Type B pancreatic cell (in vitro differentiated cells): ENCODE measurements around the gene UQCR11. TPM values are rescaled to one million over a fixed set of nuclear protein-coding genes. Genes with fewer than 3 reads are reported as not detected.

ENCODE experiments used
- DNase-seq: peaks from one replicate; pipeline ENCODE4 v3.0.0; 2021; ENCODE audit warnings: mixed read lengths; ENCODE audit not compliant: unreplicated experiment; ENCODE audit errors: extremely low spot score
- H3K27ac Mint-ChIP-seq: 2 replicates; pipeline ENCODE4 v1.8.0; 2021; ENCODE audit warnings: mild to moderate bottlenecking, mixed read lengths
- H3K27me3 Mint-ChIP-seq: 2 replicates; pipeline ENCODE4 v1.8.0; 2021; ENCODE audit warnings: mixed read lengths
- H3K36me3 Mint-ChIP-seq: 2 replicates; pipeline ENCODE4 v1.8.0; 2021; ENCODE audit warnings: mixed read lengths
- H3K4me1 Mint-ChIP-seq: one replicate; pipeline ENCODE4 v1.8.0; 2021; ENCODE audit warnings: mixed read lengths; ENCODE audit not compliant: unreplicated experiment
- H3K4me3 Mint-ChIP-seq: 2 replicates; pipeline ENCODE4 v1.8.0; 2021; ENCODE audit warnings: mild to moderate bottlenecking, mixed read lengths
- H3K9me3 Mint-ChIP-seq: 2 replicates; pipeline ENCODE4 v1.8.0; 2021; ENCODE audit warnings: mixed read lengths
- CTCF ChIP-seq: fragments of 200-600 bp; sonication (generic); conservative IDR thresholded peaks from 2 replicates; pipeline ENCODE4 v1.5.0; 2021; ENCODE audit warnings: antibody characterized with exemption, mild to moderate bottlenecking
- total RNA-seq: library from RNA; stranded (reverse); gene quantifications from 2 replicates; pipeline ENCODE4 v1.2.1, GENCODE V29; 2021; ENCODE audit warnings: low replicate concordance

The UQCR11 gene
- total RNA-seq, 1 donor from 2014 or later: 191 TPM

- no peak for TF ChIP-seq CTCF
- DNase-seq: no peak
- Mint-ChIP-seq H3K27ac (no peak overlapping the region), H3K9me3 (no peaks in the 10 kb centered on the region), H3K27me3 (no peaks in the 10 kb centered on the region), H3K4me1 (no peaks in the 10 kb centered on the region), H3K36me3 (peaks cover 12% of the 10 kb centered on the region), H3K4me3 (no peak overlapping the region)
Measured at GRCh38 chr19:1616396-1616795, 11.1 kb upstream of the UQCR11 start.

DNA sequence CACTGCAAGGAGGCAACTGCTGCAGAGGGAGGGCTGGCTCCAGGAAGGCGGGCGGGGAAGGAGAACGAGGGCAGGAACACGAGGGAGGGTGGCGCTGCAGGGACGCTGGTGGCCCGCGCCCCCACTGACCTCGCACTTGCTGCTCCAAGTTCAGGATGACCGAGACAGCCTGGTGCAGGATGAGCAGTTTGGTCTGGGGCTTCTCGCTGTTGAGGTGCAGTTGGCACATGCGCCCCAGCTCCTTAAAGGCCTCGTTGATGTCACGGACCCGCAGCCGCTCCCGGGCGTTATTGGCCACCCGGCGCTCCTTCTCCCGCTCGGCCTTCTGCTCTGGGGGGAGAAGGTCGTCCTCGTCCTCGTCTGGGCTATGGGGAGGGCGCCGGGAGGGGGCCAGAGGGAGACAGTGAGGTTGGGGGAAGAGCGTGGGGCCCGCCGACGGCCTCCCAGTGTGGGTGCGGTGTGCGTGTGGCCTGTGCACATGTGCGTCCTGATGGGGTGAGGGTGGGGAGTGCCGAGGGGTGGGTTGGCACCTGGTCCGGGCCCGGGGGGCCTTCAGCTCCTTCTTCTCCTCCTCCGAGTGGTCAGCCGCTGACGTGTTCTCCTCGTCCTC is 10.0 kb upstream of the UQCR11 start:
- Mint-ChIP-seq H3K36me3 (peaks cover 12% of the 10 kb centered on the region), H3K27ac (no peak overlapping the region), H3K4me3 (no peak overlapping the region), H3K9me3 (no peaks in the 10 kb centered on the region), H3K27me3 (no peaks in the 10 kb centered on the region), H3K4me1 (no peaks in the 10 kb centered on the region)
- DNase-seq: no peak
- no peak for TF ChIP-seq CTCF

GRCh38 chr19:1613808-1614570 is 8.7 kb upstream of the UQCR11 start:
- no peaks in the 10 kb centered on the region for H3K27me3 Mint-ChIP-seq
- no peak for DNase-seq
- H3K27ac Mint-ChIP-seq: no peak overlapping the region
- no peaks in the 10 kb centered on the region for H3K4me1 Mint-ChIP-seq
- no peak overlapping the region for H3K4me3 Mint-ChIP-seq
- TF ChIP-seq CTCF: no peak
- peaks cover 12% of the 10 kb centered on the region for H3K36me3 Mint-ChIP-seq
- H3K9me3 Mint-ChIP-seq: no peaks in the 10 kb centered on the region

DNA sequence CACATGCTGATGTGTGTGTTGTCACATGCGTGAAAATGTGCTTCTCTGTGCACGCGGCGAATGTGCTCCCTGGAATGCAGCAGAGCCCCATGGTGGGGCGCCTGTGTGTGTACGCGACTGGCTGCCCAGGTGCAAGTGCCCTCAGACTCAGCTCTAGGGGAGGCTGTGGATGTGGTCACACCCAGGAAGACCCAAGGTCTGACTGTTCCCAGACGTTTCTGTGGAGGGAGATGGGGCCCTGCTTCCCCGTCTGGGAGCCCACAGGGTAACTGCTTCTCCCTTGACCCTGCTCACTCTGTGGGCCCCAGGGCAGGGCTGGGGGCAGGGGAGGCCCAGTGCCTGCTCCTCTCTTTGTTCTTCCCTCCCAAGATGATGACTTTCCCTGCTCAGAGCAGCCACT is 7.9 kb upstream of the UQCR11 start:
- no peak for DNase-seq
- TF ChIP-seq CTCF: no peak
- Mint-ChIP-seq H3K4me3 (no peak overlapping the region), H3K9me3 (no peaks in the 10 kb centered on the region), H3K27me3 (no peaks in the 10 kb centered on the region), H3K36me3 (peaks cover 12% of the 10 kb centered on the region), H3K4me1 (no peaks in the 10 kb centered on the region), H3K27ac (no peak overlapping the region)

DNA sequence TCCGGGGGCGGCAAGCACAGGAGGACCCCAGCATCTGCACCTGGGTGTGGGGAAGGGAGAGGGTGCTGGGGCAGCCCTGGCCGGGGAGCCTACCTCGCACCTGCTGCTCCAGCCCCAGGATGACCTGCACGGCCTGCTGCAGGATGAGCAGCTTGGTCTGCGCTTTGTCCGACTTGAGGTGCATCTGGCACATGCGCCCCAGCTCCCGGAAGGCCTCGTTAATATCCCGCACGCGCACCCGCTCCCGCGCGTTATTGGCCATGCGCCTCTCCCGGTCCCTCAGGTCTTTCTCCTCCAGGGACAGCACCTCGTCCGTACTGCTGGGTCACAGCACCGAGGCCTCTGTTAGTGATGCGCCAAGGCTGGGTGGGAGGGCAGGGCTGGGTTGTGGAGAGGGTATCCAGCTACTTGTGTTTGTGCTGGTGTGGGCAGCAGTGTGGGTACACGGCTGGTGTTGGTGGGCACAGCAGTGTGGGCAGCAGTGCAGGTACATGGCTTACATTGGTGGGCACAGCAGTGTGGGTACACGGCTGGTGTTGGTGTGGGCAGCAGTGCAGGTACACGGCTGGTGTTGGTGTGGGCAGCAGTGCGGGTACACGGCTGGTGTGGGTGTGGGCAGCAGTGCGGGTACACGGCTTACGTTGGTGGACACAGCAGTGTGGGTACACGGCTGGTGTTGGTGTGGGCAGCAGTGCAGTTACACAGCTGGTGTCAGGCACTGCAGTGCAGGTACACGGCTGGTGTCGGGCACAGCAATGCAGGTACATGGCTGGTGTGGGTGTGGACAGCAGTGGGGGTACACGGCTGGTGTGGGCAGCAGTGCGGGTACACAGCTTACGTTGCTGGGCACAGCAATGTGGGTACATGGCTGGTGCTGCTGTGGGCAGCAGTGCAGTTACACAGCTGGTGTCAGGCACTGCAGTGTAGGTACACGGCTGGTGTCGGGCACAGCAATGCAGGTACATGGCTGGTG is 7.1 kb upstream of the UQCR11 start:
- H3K27ac Mint-ChIP-seq: no peak overlapping the region
- H3K27me3 Mint-ChIP-seq: no peaks in the 10 kb centered on the region
- no peak overlapping the region for H3K4me3 Mint-ChIP-seq
- H3K36me3 Mint-ChIP-seq: peaks cover 12% of the 10 kb centered on the region
- no peaks in the 10 kb centered on the region for H3K9me3 Mint-ChIP-seq
- DNase-seq: no peak
- no peaks in the 10 kb centered on the region for H3K4me1 Mint-ChIP-seq
- no peak for TF ChIP-seq CTCF
